ENCODE results near the gene FBLN1. TPM values are rescaled to one million over a fixed set of nuclear protein-coding genes. Genes with fewer than 3 reads are reported as not detected.
"Not testable (repeated sequence)": the region's sequence is repeated elsewhere in the genome, so short reads cannot be mapped to it uniquely, and the experiment has no call there.

FBLN1 gene
- total RNA-seq, 4 donors from 2014 or later = 48.6 to 92.1 (median 68.9) TPM

- intact Hi-C loops (cut with DNase I; ENCODE audit: low total_unique reads); H3K4me3 ChIP-seq; DNase-seq; H3K27ac ChIP-seq; H3K4me1 ChIP-seq; H3K27me3 ChIP-seq; H3K36me3 ChIP-seq; H3K9me3 ChIP-seq: not testable (repeated sequence)
- WGBS, 2 donors (ENCODE audit: low coverage in 1 of 2) = 80 to 86% methylated on average over 1 to 4 of the region's 4 CpGs
- in situ Hi-C loops (cut with MboI; ENCODE audit: low pct_ligation_motif_present in 1 of 4, low pct_unique_long_range_greater_than_20kb in 1 of 4, low sequenced_read_pairs in 3 of 4) = loop anchor here in 1 of 4 donors (25.0 kb wide), 1 partner anchor 298 kb away; no protein-coding TSS in a partner anchor
These were observed 58.1 kb downstream of the FBLN1 start for GRCh38 chr22:45560761-45561160.

- no peak for DNase-seq
- in situ Hi-C loops (cut with MboI; ENCODE audit: low pct_ligation_motif_present in 1 of 4, low pct_unique_long_range_greater_than_20kb in 1 of 4, low sequenced_read_pairs in 3 of 4) = loop anchor here in 1 of 4 donors (25.0 kb wide), 1 partner anchor 300 kb away; no protein-coding TSS in a partner anchor
- 78 to 80% methylated on average over 3 to 5 of the region's 5 CpGs for WGBS, 2 donors (ENCODE audit: low coverage in 1 of 2)
- intact Hi-C loops (cut with DNase I; ENCODE audit: low total_unique reads) = no loop called here
- Histone ChIP-seq H3K4me3 (no peak overlapping the region), H3K27me3 (peaks cover 9% of the 10 kb centered on the region), H3K27ac (no peak overlapping the region), H3K36me3 (no peaks in the 10 kb centered on the region), H3K9me3 (peaks cover 0 to 4% of the 10 kb centered on the region in 2 donors), H3K4me1 (no peaks in the 10 kb centered on the region)
- TF ChIP-seq POLR2AphosphoS5 (IDR thresholded peaks at IDR 0.05) (no peak), EP300 (IDR thresholded peaks at IDR 0.05; ENCODE audit: low read depth) (no peak), CTCF (IDR thresholded peaks at IDR 0.05) (no peak), POLR2A (IDR thresholded peaks at IDR 0.05) (no peak)
These were observed 59.4 kb downstream of the FBLN1 start for GRCh38 chr22:45562102-45562501.

- Histone ChIP-seq H3K4me3 (no peak overlapping the region), H3K9me3 (peaks cover 0 to 4% of the 10 kb centered on the region in 2 donors), H3K27me3 (peaks cover 12% of the 10 kb centered on the region), H3K27ac (no peak overlapping the region), H3K4me1 (no peaks in the 10 kb centered on the region), H3K36me3 (no peaks in the 10 kb centered on the region)
- TF ChIP-seq POLR2AphosphoS5 (IDR thresholded peaks at IDR 0.05) = no peak
- no peak for TF ChIP-seq POLR2A (IDR thresholded peaks at IDR 0.05)
- no peak for TF ChIP-seq CTCF (IDR thresholded peaks at IDR 0.05)
- no peak for TF ChIP-seq EP300 (IDR thresholded peaks at IDR 0.05; ENCODE audit: low read depth)
- WGBS, 2 donors (ENCODE audit: low coverage in 1 of 2) = 87 to 93% methylated on average over 3 to 41 of the region's 44 CpGs
- intact Hi-C loops (cut with DNase I; ENCODE audit: low total_unique reads) = no loop called here
- no peak for DNase-seq
- in situ Hi-C loops (cut with MboI; ENCODE audit: low pct_ligation_motif_present in 1 of 4, low pct_unique_long_range_greater_than_20kb in 1 of 4, low sequenced_read_pairs in 3 of 4) = loop anchor here in 1 of 4 donors (25.0 kb wide), 1 partner anchor 300 kb away; no protein-coding TSS in a partner anchor
These were observed 60.1 kb downstream of the FBLN1 start for GRCh38 chr22:45562537-45563361.

- WGBS, 2 donors (ENCODE audit: low coverage in 1 of 2) = 88% methylated on average over 20 of the region's 20 CpGs; no CpG with 5 or more reads in 1 of the 2 donors
- Histone ChIP-seq H3K4me1 (no peaks in the 10 kb centered on the region), H3K4me3 (no peak overlapping the region), H3K27me3 (peaks cover 12% of the 10 kb centered on the region), H3K27ac (no peak overlapping the region), H3K36me3 (no peaks in the 10 kb centered on the region), H3K9me3 (peaks cover 0 to 4% of the 10 kb centered on the region in 2 donors)
- in situ Hi-C loops (cut with MboI; ENCODE audit: low pct_ligation_motif_present in 1 of 4, low pct_unique_long_range_greater_than_20kb in 1 of 4, low sequenced_read_pairs in 3 of 4) = loop anchor here in 1 of 4 donors (25.0 kb wide), 1 partner anchor 301 kb away; no protein-coding TSS in a partner anchor
- no peak for DNase-seq
- no peak for TF ChIP-seq CTCF (IDR thresholded peaks at IDR 0.05)
- no peak for TF ChIP-seq POLR2AphosphoS5 (IDR thresholded peaks at IDR 0.05)
- TF ChIP-seq EP300 (IDR thresholded peaks at IDR 0.05; ENCODE audit: low read depth) = no peak
- no peak for TF ChIP-seq POLR2A (IDR thresholded peaks at IDR 0.05)
- intact Hi-C loops (cut with DNase I; ENCODE audit: low total_unique reads) = no loop called here
These were observed 60.8 kb downstream of the FBLN1 start for GRCh38 chr22:45563362-45564040.

All from transverse colon (tissue), 4 donors.